Activated naive CD4-positive, alpha-beta T cell treated with anti-CD3 and anti-CD28 coated beads, Interleukin-2, amount 10 ng/mL, durations not matched to agents 7 days and 5 days (primary cell): Measurements from ENCODE around the gene PRRC2B.
"Not testable (repeated sequence)": the region's sequence is repeated elsewhere in the genome, so short reads cannot be mapped to it uniquely, and the experiment has no call there.

ENCODE experiments used
- CTCF ChIA-PET: fragments of 350-600 bp; sonication (Branson Sonifier 250); formaldehyde crosslinking; loops from one replicate; lab custom pipeline; 2021; ENCODE audit warnings: antibody characterized with exemption; lab: Charles Lee
- DNase-seq: peaks from one replicate; pipeline ENCODE4 v3.0.0-alpha.2; 2020
- H3K27ac Mint-ChIP-seq: one replicate; pipeline ENCODE4 v1.8.0; 2021; ENCODE audit warnings: mild to moderate bottlenecking, moderate library complexity, mixed read lengths
- H3K27me3 Mint-ChIP-seq: one replicate; pipeline ENCODE4 v1.8.0; 2021; ENCODE audit warnings: mild to moderate bottlenecking, mixed read lengths
- H3K36me3 Mint-ChIP-seq: one replicate; pipeline ENCODE4 v1.8.0; 2021; ENCODE audit warnings: mixed read lengths
- H3K4me1 Mint-ChIP-seq: one replicate; pipeline ENCODE4 v1.8.0; 2021; ENCODE audit warnings: mixed read lengths
- H3K4me3 Mint-ChIP-seq: one replicate; pipeline ENCODE4 v1.8.0; 2021; ENCODE audit warnings: mild to moderate bottlenecking, moderate library complexity, mixed read lengths
- H3K9me3 Mint-ChIP-seq: one replicate; pipeline ENCODE4 v1.8.0; 2021; ENCODE audit warnings: mixed read lengths

Gene PRRC2B

GRCh38 chr9:131545003-131545785, 151.3 kb downstream of the PRRC2B start, which contains the start of gene PRRT1B:
Gene PRRT1B (plus strand): TSS chr9:131545523. CDS start chr9:131545616, 93 bp downstream.
- H3K27ac Mint-ChIP-seq: no peak within 1 kb of the TSS
- peaks cover 19% of the 10 kb centered on the region for H3K9me3 Mint-ChIP-seq
- peaks cover 19% of the 10 kb centered on the region for H3K36me3 Mint-ChIP-seq
- peaks cover 13% of the 10 kb centered on the region for H3K4me1 Mint-ChIP-seq
- no peak for DNase-seq
- CTCF ChIA-PET: interaction anchor here (1.7 to 1.9 kb wide), 2 partner anchors 15 to 195 kb away, joined by 5 to 6 read pairs; no protein-coding TSS in a partner anchor
- peaks cover 72% of the 10 kb centered on the region for H3K27me3 Mint-ChIP-seq
- no peak within 1 kb of the TSS for H3K4me3 Mint-ChIP-seq

- Mint-ChIP-seq H3K4me3 (no peak overlapping the region), H3K4me1 (peaks cover 7% of the 10 kb centered on the region), H3K27me3 (peaks cover 79% of the 10 kb centered on the region), H3K27ac (no peak overlapping the region), H3K9me3 (peaks cover 19% of the 10 kb centered on the region), H3K36me3 (peaks cover 19% of the 10 kb centered on the region)
- DNase-seq: no peak
- CTCF ChIA-PET: interaction anchor here (1.7 kb wide), 1 partner anchor 14 kb away, joined by 5 read pairs; no protein-coding TSS in a partner anchor
These were observed 152.0 kb downstream of the PRRC2B start for GRCh38 chr9:131545786-131546335.

- CTCF ChIA-PET: interaction anchor here (1.6 to 1.7 kb wide), 2 partner anchors 14 to 197 kb away, joined by 5 to 6 read pairs; no protein-coding TSS in a partner anchor
These were observed 152.6 kb downstream of the PRRC2B start for GRCh38 chr9:131546336-131547084.

GRCh38 chr9:131549186-131549585, 155.3 kb downstream of the PRRC2B start:
- H3K4me1 Mint-ChIP-seq, DNase-seq, H3K9me3 Mint-ChIP-seq, CTCF ChIA-PET, H3K36me3 Mint-ChIP-seq, H3K27ac Mint-ChIP-seq, H3K4me3 Mint-ChIP-seq: not testable (repeated sequence)
- peaks cover 100% of the 10 kb centered on the region for H3K27me3 Mint-ChIP-seq

More at GRCh38 chr9:131546336-131547084, 152.6 kb downstream of the PRRC2B start:
- no peak for DNase-seq
- Mint-ChIP-seq H3K4me1 (peaks cover 7% of the 10 kb centered on the region), H3K9me3 (peaks cover 19% of the 10 kb centered on the region), H3K36me3 (peaks cover 19% of the 10 kb centered on the region), H3K27ac (no peak overlapping the region), H3K27me3 (peaks cover 85% of the 10 kb centered on the region), H3K4me3 (peak overlapping the region; percentile 60)
